MM.1S (cell line): ENCODE data around the gene LGALS9.

Source experiments
- DNase-seq: peaks from one replicate; pipeline ENCODE4 v3.0.0-alpha.2; 2015
- H2AFZ ChIP-seq: fragments of 300-600 bp; sonication (generic); 2 replicates; pipeline ENCODE4 v1.6.0; 2016; ENCODE audit warnings: antibody characterized with exemption, low read length
- H3F3A ChIP-seq: fragments of 300-600 bp; sonication (generic); 2 replicates; pipeline ENCODE4 v1.6.1; 2016; ENCODE audit warnings: mild to moderate bottlenecking, antibody characterized with exemption, low read length, moderate library complexity, mixed read lengths; ENCODE audit not compliant: insufficient read depth
- H3K27ac ChIP-seq: fragments of 300-600 bp; sonication (generic); 2 replicates; pipeline ENCODE4 v1.5.1; 2016; ENCODE audit warnings: mild to moderate bottlenecking, low read length
- H3K27me3 ChIP-seq: fragments of 300-600 bp; sonication (generic); replicated peaks from 2 replicates; pipeline ENCODE4 v1.6.0; 2016; ENCODE audit warnings: low read length; ENCODE audit not compliant: insufficient read depth
- H3K36me3 ChIP-seq: fragments of 300-600 bp; sonication (generic); replicated peaks from 2 replicates; pipeline ENCODE4 v1.6.1; 2016; ENCODE audit warnings: mild to moderate bottlenecking, low read length, mixed read lengths; ENCODE audit not compliant: insufficient read depth
- H3K4me1 ChIP-seq: fragments of 300-600 bp; sonication (generic); 2 replicates; pipeline ENCODE4 v1.6.1; 2016; ENCODE audit warnings: low read length, mixed read lengths
- H3K4me2 ChIP-seq: fragments of 300-600 bp; sonication (generic); 2 replicates; pipeline ENCODE4 v1.6.0; 2016; ENCODE audit warnings: low read depth, low read length
- H3K4me3 ChIP-seq: fragments of 300-600 bp; sonication (generic); 2 replicates; pipeline ENCODE4 v1.5.1; 2016; ENCODE audit warnings: low read length, mixed read lengths
- H3K79me2 ChIP-seq: fragments of 300-600 bp; sonication (generic); 2 replicates; pipeline ENCODE4 v1.6.1; 2016; ENCODE audit warnings: mixed run types, low read length, mixed read lengths
- H3K9ac ChIP-seq: fragments of 300-600 bp; sonication (generic); 2 replicates; pipeline ENCODE4 v1.6.1; 2016; ENCODE audit warnings: low read length, mixed read lengths
- H3K9me2 ChIP-seq: fragments of 300-600 bp; sonication (generic); replicated peaks from 2 replicates; pipeline ENCODE4 v1.6.1; 2016; ENCODE audit warnings: mild to moderate bottlenecking, low read length, mixed read lengths; ENCODE audit not compliant: insufficient read depth
- H3K9me3 ChIP-seq: fragments of 300-600 bp; sonication (generic); replicated peaks from 2 replicates; pipeline ENCODE4 v1.6.1; 2016; ENCODE audit warnings: mild to moderate bottlenecking, low read length, mixed read lengths; ENCODE audit not compliant: insufficient read depth
- H4K20me1 ChIP-seq: fragments of 300-600 bp; sonication (generic); 2 replicates; pipeline ENCODE4 v1.6.1; 2016; ENCODE audit warnings: mild to moderate bottlenecking, low read length, moderate library complexity, mixed read lengths; ENCODE audit not compliant: insufficient read depth
- CTCF ChIP-seq: fragments of 300-600 bp; sonication (generic); IDR thresholded peaks from 2 replicates; pipeline ENCODE4 v1.5.1; 2016; ENCODE audit warnings: antibody characterized with exemption, low read length, mixed read lengths
- EZH2 ChIP-seq: fragments of 300-600 bp; sonication (generic); optimal IDR thresholded peaks from 2 replicates; pipeline ENCODE3; 2017; ENCODE audit warnings: low read depth, mild to moderate bottlenecking, antibody characterized with exemption, low read length, mixed read lengths
- EZH2phosphoT487 ChIP-seq: fragments of 300-600 bp; sonication (generic); IDR thresholded peaks from 2 replicates; pipeline ENCODE4 v1.6.1; 2018; ENCODE audit warnings: antibody characterized with exemption, low read length

The LGALS9 gene

GRCh38 chr17:27623614-27624013 lies 7.4 kb upstream of the LGALS9 start:
- Histone ChIP-seq H3K4me3 (no peak overlapping the region), H3K9me3 (no peaks in the 10 kb centered on the region), H3K9me2 (no peaks in the 10 kb centered on the region), H4K20me1 (no peaks in the 10 kb centered on the region), H3F3A (no peaks in the 10 kb centered on the region), H2AFZ (no peak overlapping the region), H3K4me2 (no peak overlapping the region), H3K79me2 (no peaks in the 10 kb centered on the region), H3K4me1 (no peaks in the 10 kb centered on the region), H3K27me3 (no peaks in the 10 kb centered on the region), H3K9ac (no peak overlapping the region), H3K27ac (no peak overlapping the region), H3K36me3 (no peaks in the 10 kb centered on the region)
- no peak for TF ChIP-seq CTCF
- TF ChIP-seq EZH2phosphoT487: no peak
- TF ChIP-seq EZH2: no peak
- DNase-seq: no peak

DNA sequence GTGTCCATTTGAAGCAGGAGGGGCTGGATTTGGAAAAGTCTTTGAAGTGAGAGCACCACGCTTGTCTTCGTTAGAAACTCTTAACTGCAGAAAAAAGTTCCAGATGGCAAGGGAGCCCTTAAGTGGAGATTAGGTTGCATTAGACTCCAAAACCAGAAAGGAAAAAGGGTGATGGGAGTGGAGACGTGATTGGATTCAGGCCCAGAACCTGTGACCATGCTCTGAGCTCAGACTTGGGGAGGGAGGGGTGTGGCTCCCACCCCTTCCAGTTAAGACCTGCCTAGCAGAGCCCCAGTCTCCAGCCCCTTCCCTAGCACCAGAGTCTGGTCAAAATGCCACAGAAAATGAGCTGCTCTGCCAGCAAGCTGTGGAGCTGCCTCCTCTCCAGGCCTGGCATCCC lies 6.4 kb upstream of the LGALS9 start:
- DNase-seq: no peak
- Histone ChIP-seq H3K27ac (no peak overlapping the region), H3K36me3 (no peaks in the 10 kb centered on the region), H3K9me3 (no peaks in the 10 kb centered on the region), H3K9ac (no peak overlapping the region), H3K4me1 (no peaks in the 10 kb centered on the region), H2AFZ (no peak overlapping the region), H3K4me3 (no peak overlapping the region), H3F3A (no peaks in the 10 kb centered on the region), H3K4me2 (no peak overlapping the region), H3K9me2 (no peaks in the 10 kb centered on the region), H3K79me2 (no peaks in the 10 kb centered on the region), H3K27me3 (no peaks in the 10 kb centered on the region), H4K20me1 (no peaks in the 10 kb centered on the region)
- no peak for TF ChIP-seq EZH2
- TF ChIP-seq EZH2phosphoT487: no peak
- TF ChIP-seq CTCF: no peak

GRCh38 chr17:27625856-27626255 lies 5.1 kb upstream of the LGALS9 start:
- TF ChIP-seq EZH2phosphoT487 (no peak), CTCF (no peak), EZH2 (no peak)
- Histone ChIP-seq H2AFZ (no peak overlapping the region), H3K9me2 (no peaks in the 10 kb centered on the region), H3K36me3 (no peaks in the 10 kb centered on the region), H4K20me1 (no peaks in the 10 kb centered on the region), H3K4me1 (no peaks in the 10 kb centered on the region), H3K27ac (no peak overlapping the region), H3K9ac (no peak overlapping the region), H3K4me3 (no peak overlapping the region), H3F3A (no peaks in the 10 kb centered on the region), H3K9me3 (no peaks in the 10 kb centered on the region), H3K79me2 (no peaks in the 10 kb centered on the region), H3K4me2 (no peak overlapping the region), H3K27me3 (no peaks in the 10 kb centered on the region)
- DNase-seq: no peak

DNA sequence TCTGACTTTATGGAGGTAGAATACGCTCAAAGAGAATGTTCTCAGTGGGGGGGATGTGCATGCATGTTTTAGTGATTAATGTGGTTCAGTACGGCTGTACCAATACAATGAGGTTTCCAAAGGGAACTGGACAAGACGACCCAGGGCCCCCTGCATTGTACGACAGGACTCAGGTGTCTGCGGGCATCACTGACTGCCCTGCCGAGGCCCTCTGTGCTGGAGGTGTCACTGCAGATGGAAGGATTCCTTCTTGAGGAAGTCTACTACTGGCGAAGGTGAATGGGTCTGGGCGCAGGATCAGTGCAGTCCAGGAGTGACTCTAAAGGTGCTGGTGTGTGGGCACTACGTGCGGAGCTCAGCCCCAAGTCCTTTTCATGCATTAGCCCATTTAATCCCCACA lies 3.5 kb upstream of the LGALS9 start:
- H3K27ac ChIP-seq: no peak overlapping the region
- no peaks in the 10 kb centered on the region for H4K20me1 ChIP-seq
- H3K4me3 ChIP-seq: no peak overlapping the region
- no peak overlapping the region for H3K9ac ChIP-seq
- H3K27me3 ChIP-seq: no peaks in the 10 kb centered on the region
- H3K4me2 ChIP-seq: no peak overlapping the region
- no peak for TF ChIP-seq EZH2phosphoT487
- no peak for TF ChIP-seq CTCF
- TF ChIP-seq EZH2: no peak
- H3K9me2 ChIP-seq: no peaks in the 10 kb centered on the region
- H3K79me2 ChIP-seq: no peaks in the 10 kb centered on the region
- H3K36me3 ChIP-seq: no peaks in the 10 kb centered on the region
- H3F3A ChIP-seq: no peaks in the 10 kb centered on the region
- DNase-seq: no peak
- H3K4me1 ChIP-seq: no peaks in the 10 kb centered on the region
- no peak overlapping the region for H2AFZ ChIP-seq
- no peaks in the 10 kb centered on the region for H3K9me3 ChIP-seq
